Measurements from ENCODE around the gene SKIDA1.

The SKIDA1 gene

GRCh38 chr10:21499701-21500577 is 25.5 kb downstream of the SKIDA1 start:
- DNase-seq = peak; percentile 63

- DNase-seq = no peak
These were observed 26.5 kb downstream of the SKIDA1 start for GRCh38 chr10:21498986-21499385.

- no peak for DNase-seq
These were observed 27.1 kb downstream of the SKIDA1 start for GRCh38 chr10:21498377-21498776.

- DNase-seq = peak; percentile 71
These were observed 28.2 kb downstream of the SKIDA1 start for GRCh38 chr10:21497177-21497807.

- DNase-seq = peak; percentile 74
These were observed 28.9 kb downstream of the SKIDA1 start for GRCh38 chr10:21496343-21497176.

- DNase-seq = peak; percentile 98
These were observed 29.6 kb downstream of the SKIDA1 start for GRCh38 chr10:21495752-21496342.

GRCh38 chr10:21495002-21495751 is 30.3 kb downstream of the SKIDA1 start:
- no peak for DNase-seq

GRCh38 chr10:21494191-21495001 is 31.1 kb downstream of the SKIDA1 start:
- DNase-seq = peak; percentile 65

- DNase-seq = no peak
These were observed 31.7 kb downstream of the SKIDA1 start for GRCh38 chr10:21493784-21494183.

GRCh38 chr10:21492421-21492820 is 33.1 kb downstream of the SKIDA1 start:
- DNase-seq = no peak

- DNase-seq = no peak
These were observed 34.8 kb downstream of the SKIDA1 start for GRCh38 chr10:21490711-21491105.

- no peak for DNase-seq
These were observed 35.3 kb downstream of the SKIDA1 start for GRCh38 chr10:21490028-21490710.

- no peak for DNase-seq
These were observed 36.5 kb downstream of the SKIDA1 start for GRCh38 chr10:21488957-21489446.

GRCh38 chr10:21488246-21488956 is 37.1 kb downstream of the SKIDA1 start:
- no peak for DNase-seq

GRCh38 chr10:21487416-21488180 is 37.9 kb downstream of the SKIDA1 start:
- DNase-seq = no peak

GRCh38 chr10:21482821-21483220 is 42.7 kb downstream of the SKIDA1 start:
- DNase-seq = no peak

GRCh38 chr10:21481407-21481806 is 44.1 kb downstream of the SKIDA1 start:
- DNase-seq = no peak

GRCh38 chr10:21479570-21480315 is 45.7 kb downstream of the SKIDA1 start:
- DNase-seq = no peak
